HEK293 (cell line): ENCODE results near the gene TDRD5.
A peak's percentile ranks its signal among the peaks of the same experiment; 100 is the strongest.

Source experiments
- CTCF ChIA-PET: fragments of 350-600 bp; formaldehyde crosslinking; extraction: SDS; loops from one replicate; lab custom pipeline; 2021; ENCODE audit warnings: antibody characterized with exemption; lab: Yijun Ruan, JAX
- POLR2A ChIA-PET: fragments of 300-600 bp; formaldehyde crosslinking; extraction: SDS; loops from one replicate; lab custom pipeline; 2020; ENCODE audit warnings: antibody characterized with exemption, inconsistent platforms; lab: Yijun Ruan, JAX
- H3K27ac ChIP-seq: fragments of 200-500 bp; sonication (Bioruptor generic); 2 replicates; pipeline ENCODE4 v1.5.1; 2014; ENCODE audit warnings: low read depth, low read length, control low read depth, inconsistent platforms; ENCODE audit errors: extremely low read depth
- H3K36me3 ChIP-seq, 2 experiments: fragments of 200-500 bp in 1 of 2; sonication (Bioruptor generic) in 1 of 2; 1 replicate in 1 of 2; 2 replicates in 1 of 2; pipeline ENCODE4 v1.5.1; 2014 to 2017; ENCODE audit warnings: inconsistent platforms in 2 of 2, low read length in 2 of 2; ENCODE audit not compliant: control insufficient read depth in 2 of 2, insufficient read depth in 1 of 2
- H3K4me1 ChIP-seq: fragments of 200-500 bp; sonication (Bioruptor generic); 2 replicates; pipeline ENCODE4 v1.5.1; 2014; ENCODE audit warnings: mild to moderate bottlenecking, low read length, inconsistent platforms; ENCODE audit not compliant: control insufficient read depth, insufficient read depth
- H3K4me3 ChIP-seq: 2 replicates; pipeline ENCODE4 v1.5.1; 2011; ENCODE audit warnings: low read depth, mild to moderate bottlenecking, control low read depth, low read length, moderate library complexity
- H3K9me3 ChIP-seq: fragments of 200-500 bp; sonication (Bioruptor generic); 2 replicates; pipeline ENCODE4 v1.5.1; 2014; ENCODE audit warnings: low read depth, low read length, inconsistent platforms; ENCODE audit not compliant: control insufficient read depth, insufficient read depth
- ATF2 ChIP-seq: fragments of 450-650 bp; formaldehyde crosslinking; IDR thresholded peaks from 2 replicates; pipeline ENCODE4 v1.5.1; 2016; ENCODE audit warnings: missing biosample characterization, missing genetic modification characterization, low read depth
- BCL6B ChIP-seq: fragments of 450-650 bp; formaldehyde crosslinking; IDR thresholded peaks from 2 replicates; pipeline ENCODE4 v1.5.1; 2017; ENCODE audit warnings: missing biosample characterization, missing genetic modification characterization
- REPIN1 ChIP-seq: fragments of 450-650 bp; formaldehyde crosslinking; IDR thresholded peaks from 2 replicates; pipeline ENCODE4 v1.5.1; 2017; ENCODE audit warnings: missing biosample characterization, missing genetic modification characterization, low read depth
- SCRT2 ChIP-seq: fragments of 450-650 bp; formaldehyde crosslinking; IDR thresholded peaks from 2 replicates; pipeline ENCODE4 v1.5.1; 2016; ENCODE audit warnings: missing biosample characterization, missing genetic modification characterization
- ZBTB21 ChIP-seq: fragments of 450-650 bp; formaldehyde crosslinking; IDR thresholded peaks from 2 replicates; pipeline ENCODE4 v1.5.1; 2017; ENCODE audit warnings: missing biosample characterization, missing genetic modification characterization
- ZBTB7A ChIP-seq: fragments of 450-650 bp; formaldehyde crosslinking; IDR thresholded peaks from 2 replicates; pipeline ENCODE4 v1.5.1; 2016; ENCODE audit warnings: low read depth, missing biosample characterization, missing genetic modification characterization
- ZFP41 ChIP-seq: fragments of 450-650 bp; formaldehyde crosslinking; IDR thresholded peaks from 2 replicates; pipeline ENCODE4 v1.5.1; 2016; ENCODE audit warnings: missing biosample characterization, missing genetic modification characterization, borderline replicate concordance
- ZNF140 ChIP-seq: fragments of 450-650 bp; formaldehyde crosslinking; IDR thresholded peaks from 2 replicates; pipeline ENCODE4 v1.5.1; 2016; ENCODE audit warnings: missing biosample characterization, missing genetic modification characterization
- ZNF248 ChIP-seq: fragments of 450-650 bp; formaldehyde crosslinking; IDR thresholded peaks from 2 replicates; pipeline ENCODE4 v1.5.1; 2017; ENCODE audit warnings: missing biosample characterization, missing genetic modification characterization
- ZNF366 ChIP-seq: fragments of 450-650 bp; formaldehyde crosslinking; conservative IDR thresholded peaks from 2 replicates; pipeline ENCODE4 v1.5.1; 2016; ENCODE audit warnings: missing biosample characterization, missing genetic modification characterization
- ZNF416 ChIP-seq: fragments of 450-650 bp; formaldehyde crosslinking; IDR thresholded peaks from 2 replicates; pipeline ENCODE4 v1.5.1; 2016; ENCODE audit warnings: missing biosample characterization, missing genetic modification characterization
- ZNF501 ChIP-seq: fragments of 450-650 bp; formaldehyde crosslinking; IDR thresholded peaks from 2 replicates; pipeline ENCODE4 v1.5.1; 2016; ENCODE audit warnings: missing biosample characterization, missing genetic modification characterization
- ZNF561 ChIP-seq: fragments of 450-650 bp; IDR thresholded peaks from 2 replicates; pipeline ENCODE4 v1.5.1; 2018; ENCODE audit warnings: missing biosample characterization, missing genetic modification characterization, borderline replicate concordance
- ZNF585B ChIP-seq: fragments of 450-650 bp; formaldehyde crosslinking; IDR thresholded peaks from 2 replicates; pipeline ENCODE4 v1.5.1; 2016; ENCODE audit warnings: missing biosample characterization, missing genetic modification characterization
- ZNF658 ChIP-seq: fragments of 450-650 bp; formaldehyde crosslinking; IDR thresholded peaks from 2 replicates; pipeline ENCODE4; 2016; ENCODE audit warnings: missing biosample characterization, missing genetic modification characterization
- ZNF677 ChIP-seq: fragments of 450-650 bp; IDR thresholded peaks from 2 replicates; pipeline ENCODE4 v1.5.0; 2018; ENCODE audit warnings: missing biosample characterization, mild to moderate bottlenecking, missing genetic modification characterization, moderate library complexity
- ZNF747 ChIP-seq: fragments of 450-650 bp; formaldehyde crosslinking; IDR thresholded peaks from 2 replicates; pipeline ENCODE4 v1.5.1; 2016; ENCODE audit warnings: missing biosample characterization, missing genetic modification characterization
- ZNF777 ChIP-seq: fragments of 450-650 bp; formaldehyde crosslinking; IDR thresholded peaks from 2 replicates; pipeline ENCODE4 v1.5.1; 2017; ENCODE audit warnings: missing biosample characterization, missing genetic modification characterization, borderline replicate concordance
- ZSCAN4 ChIP-seq: fragments of 450-650 bp; formaldehyde crosslinking; IDR thresholded peaks from 2 replicates; pipeline ENCODE4 v1.5.1; 2017; ENCODE audit warnings: missing biosample characterization, missing genetic modification characterization
- TF ChIP-seq, protein P1 (sequence below): fragments of 450-650 bp; formaldehyde crosslinking; optimal IDR thresholded peaks from 2 replicates; pipeline ENCODE3; 2016; ENCODE audit warnings: missing biosample characterization, mild to moderate bottlenecking, missing genetic modification characterization
- TF ChIP-seq, protein P2 (sequence below): fragments of 450-650 bp; formaldehyde crosslinking; IDR thresholded peaks from 2 replicates; pipeline ENCODE4 v1.5.1; 2016; ENCODE audit warnings: missing biosample characterization, missing genetic modification characterization

The TDRD5 gene

DNA sequence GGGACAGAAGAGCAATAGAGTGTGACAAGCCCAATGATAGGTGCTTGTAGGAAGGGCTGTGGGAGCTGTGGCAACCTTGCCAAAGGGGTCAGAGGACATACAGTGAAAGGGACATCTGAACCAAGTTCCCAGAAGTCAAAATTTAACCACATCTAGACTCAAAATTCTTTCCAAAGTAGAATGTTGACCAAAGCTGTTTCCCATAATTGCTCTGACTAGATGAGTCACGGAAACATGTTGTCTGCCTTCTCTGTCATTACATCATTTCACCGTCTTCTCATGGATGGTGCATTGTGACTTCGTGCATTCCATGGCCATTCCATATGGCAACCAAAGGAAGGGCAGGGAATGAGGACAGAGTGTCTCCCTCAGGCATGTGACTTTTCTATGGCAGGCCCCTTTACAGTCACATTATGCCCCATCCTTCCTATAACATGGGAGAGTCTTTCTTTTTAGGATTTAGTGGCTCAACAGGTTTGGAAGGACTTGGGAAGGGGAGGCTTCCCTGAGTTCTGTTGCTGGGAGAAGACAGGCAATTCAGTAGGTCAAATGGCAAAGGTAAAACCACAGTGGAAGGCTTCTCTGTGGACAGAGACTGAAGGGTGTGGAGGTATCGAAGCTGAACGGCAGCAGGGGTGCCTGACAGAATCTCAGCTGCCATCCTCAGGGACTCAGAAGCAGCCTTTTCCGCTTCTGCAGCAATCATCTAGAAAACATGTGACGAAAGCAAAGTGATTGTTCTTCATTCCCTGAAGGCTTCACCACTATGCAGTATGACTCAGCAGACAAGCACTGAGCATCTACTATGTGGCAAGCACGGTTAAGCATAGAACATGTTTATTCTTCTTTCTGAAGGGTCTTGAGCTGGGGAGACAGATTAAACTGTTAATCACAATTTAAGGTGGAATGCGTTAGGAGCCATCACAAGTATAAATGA, 40.6 kb upstream of the TDRD5 start:
- Histone ChIP-seq H3K4me3 (no peak overlapping the region), H3K9me3 (no peaks in the 10 kb centered on the region), H3K36me3 (no peaks in the 10 kb centered on the region), H3K4me1 (no peaks in the 10 kb centered on the region), H3K27ac (no peak overlapping the region)
- POLR2A ChIA-PET = no interaction called here
- CTCF ChIA-PET = no interaction called here
- TF ChIP-seq ZNF501 (tag by site-specific recombination) (no peak), SCRT2 (tag by site-specific recombination) (peak; percentile 81), ZNF777 (tag by site-specific recombination) (no peak), BCL6B (tag by site-specific recombination) (no peak), ATF2 (tag by site-specific recombination) (0 out of 2 replicates have a peak, but pooled peaks have one; percentile 10), ZNF747 (tag by site-specific recombination) (no peak), ZBTB21 (peak; percentile 55; the same call in 1 of the 2 replicates), ZNF677 (tag by site-specific recombination) (no peak)

DNA sequence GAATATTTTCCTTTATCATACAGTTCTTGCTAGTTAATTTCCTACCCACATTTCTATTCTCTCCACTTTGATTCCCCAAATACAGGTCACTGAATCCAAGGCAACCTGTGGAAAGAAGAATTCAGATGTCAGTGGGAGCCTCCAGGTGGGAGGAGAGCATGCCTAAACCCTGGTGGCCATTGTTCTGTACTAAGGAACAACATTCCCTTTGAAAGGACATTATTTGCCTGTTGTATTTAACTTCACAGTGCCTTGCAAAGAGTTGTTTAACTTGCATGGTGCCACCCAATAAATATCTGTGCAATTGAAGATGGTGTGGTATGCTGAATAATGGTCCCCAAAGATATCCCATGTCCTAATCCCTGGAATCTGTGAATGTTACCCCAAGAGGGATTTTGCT, 37.2 kb upstream of the TDRD5 start:
- TF ChIP-seq ZBTB7A (no peak), ZFP41 (tag by site-specific recombination) (no peak), ZNF658 (tag by site-specific recombination) (no peak), ZNF366 (no peak), ZNF561 (no peak), ZNF585B (tag by site-specific recombination) (no peak), ZSCAN4 (tag by site-specific recombination) (no peak), REPIN1 (tag by site-specific recombination) (no peak), ZNF416 (tag by site-specific recombination) (no peak), ATF2 (tag by site-specific recombination) (no peak), ZNF140 (tag by site-specific recombination) (no peak), ZNF248 (tag by site-specific recombination) (no peak)
- TF ChIP-seq, protein P1, sequence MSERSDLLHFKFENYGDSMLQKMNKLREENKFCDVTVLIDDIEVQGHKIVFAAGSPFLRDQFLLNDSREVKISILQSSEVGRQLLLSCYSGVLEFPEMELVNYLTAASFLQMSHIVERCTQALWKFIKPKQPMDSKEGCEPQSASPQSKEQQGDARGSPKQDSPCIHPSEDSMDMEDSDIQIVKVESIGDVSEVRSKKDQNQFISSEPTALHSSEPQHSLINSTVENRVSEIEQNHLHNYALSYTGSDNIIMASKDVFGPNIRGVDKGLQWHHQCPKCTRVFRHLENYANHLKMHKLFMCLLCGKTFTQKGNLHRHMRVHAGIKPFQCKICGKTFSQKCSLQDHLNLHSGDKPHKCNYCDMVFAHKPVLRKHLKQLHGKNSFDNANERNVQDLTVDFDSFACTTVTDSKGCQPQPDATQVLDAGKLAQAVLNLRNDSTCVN (tag by site-specific recombination) = no peak
- TF ChIP-seq, protein P2, sequence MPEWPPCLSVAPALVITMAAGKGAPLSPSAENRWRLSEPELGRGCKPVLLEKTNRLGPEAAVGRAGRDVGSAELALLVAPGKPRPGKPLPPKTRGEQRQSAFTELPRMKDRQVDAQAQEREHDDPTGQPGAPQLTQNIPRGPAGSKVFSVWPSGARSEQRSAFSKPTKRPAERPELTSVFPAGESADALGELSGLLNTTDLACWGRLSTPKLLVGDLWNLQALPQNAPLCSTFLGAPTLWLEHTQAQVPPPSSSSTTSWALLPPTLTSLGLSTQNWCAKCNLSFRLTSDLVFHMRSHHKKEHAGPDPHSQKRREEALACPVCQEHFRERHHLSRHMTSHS (tag by site-specific recombination) = no peak
- H3K27ac ChIP-seq = no peak overlapping the region
- no peaks in the 10 kb centered on the region for H3K4me1 ChIP-seq
- H3K9me3 ChIP-seq = no peaks in the 10 kb centered on the region
- H3K4me3 ChIP-seq = no peak overlapping the region
- ChIA-PET POLR2A (no interaction called here), CTCF (no interaction called here)
- H3K36me3 ChIP-seq = no peaks in the 10 kb centered on the region
